Upper lobe of left lung (tissue), 4 donors: Measurements from ENCODE around the gene HK3.

Experiments
- CTCF ChIP-seq, 6 experiments: fragments of 450-650 bp in 4 of 6; fragments of 200-600 bp in 2 of 6; sonication (generic) in 2 of 6; IDR thresholded peaks; one replicate each; pipeline ENCODE4 v1.5.1; 2016 to 2019; ENCODE audit warnings: antibody characterized with exemption in 6 of 6
- POLR2A ChIP-seq, 4 donors: fragments of 450-650 bp; IDR thresholded peaks; one replicate each; pipeline ENCODE4 v1.5.1; 2016 to 2017; ENCODE audit warnings: antibody characterized with exemption in 4 of 4, mild to moderate bottlenecking in 2 of 4
- POLR2AphosphoS5 ChIP-seq, 2 donors: sonication (generic); formaldehyde crosslinking; IDR thresholded peaks; one replicate each; pipeline ENCODE4 v1.5.1; 2017; ENCODE audit warnings: antibody characterized with exemption in 2 of 2

GRCh38 chr5:176863041-176863764, 35.9 kb downstream of the HK3 start:
- no peak for TF ChIP-seq POLR2A (IDR thresholded peaks at IDR 0.05)
- TF ChIP-seq CTCF (IDR thresholded peaks at IDR 0.05), result no peak
- TF ChIP-seq POLR2AphosphoS5 (IDR thresholded peaks at IDR 0.05), result no peak
